ENCODE data around the gene MYRIP.
"Not testable (repeated sequence)": the region's sequence is repeated elsewhere in the genome, so short reads cannot be mapped to it uniquely, and the experiment has no call there.

Gene MYRIP

GRCh38 chr3:39808467-39809180, 785 bp upstream of the MYRIP start:
- no peak for DNase-seq

- no peak for DNase-seq
Measured at GRCh38 chr3:39809995-39810595, 686 bp downstream of the MYRIP start.

DNA sequence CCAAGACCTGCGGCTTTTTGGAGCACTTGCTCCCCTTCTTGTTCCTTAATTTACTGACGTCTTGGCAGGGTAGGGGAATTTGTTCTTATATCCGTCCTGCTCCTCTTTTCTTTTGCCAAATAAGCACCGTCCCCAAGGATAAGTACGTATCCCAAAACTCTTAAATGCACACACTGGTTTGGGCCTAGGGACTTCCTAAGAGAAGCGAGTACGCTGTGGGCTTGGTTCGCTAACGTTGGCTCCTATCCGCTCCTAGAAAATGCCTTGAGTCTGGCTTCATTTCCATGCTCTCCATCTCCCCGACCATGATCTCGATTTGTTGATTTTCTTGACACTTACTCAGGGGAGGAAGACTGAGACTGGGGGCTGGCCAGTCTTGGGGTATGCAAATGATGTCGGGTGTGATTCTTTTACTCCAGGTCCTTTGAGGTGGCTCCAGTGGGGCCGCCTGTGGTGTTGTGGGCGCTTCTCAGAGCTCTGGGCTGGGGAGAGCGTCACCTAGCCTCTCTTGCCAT, 1.3 kb downstream of the MYRIP start:
- no peak for DNase-seq

GRCh38 chr3:39811561-39811960, 2.2 kb downstream of the MYRIP start:
- DNase-seq: no peak

DNA sequence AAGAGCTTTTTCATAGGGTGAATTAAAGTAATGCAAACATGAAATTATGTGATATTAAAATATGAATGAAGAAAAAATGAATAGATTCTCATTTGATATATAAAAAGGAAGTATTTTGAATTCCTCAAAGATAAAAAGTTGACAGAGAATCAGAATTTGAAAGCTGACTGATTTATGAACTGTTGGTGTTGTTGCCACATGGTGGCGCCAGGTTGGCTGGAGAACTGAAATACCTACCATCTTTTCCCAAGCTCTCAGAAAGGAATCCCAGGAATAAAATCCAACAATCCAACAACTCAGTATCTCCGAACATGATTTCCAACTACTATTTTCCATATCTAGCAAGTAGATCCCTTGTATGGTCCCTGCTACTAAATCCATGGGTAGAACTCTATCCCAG, 3.1 kb downstream of the MYRIP start:
- DNase-seq: no peak

- DNase-seq: no peak
Measured at GRCh38 chr3:39814007-39814406, 4.6 kb downstream of the MYRIP start.

DNA sequence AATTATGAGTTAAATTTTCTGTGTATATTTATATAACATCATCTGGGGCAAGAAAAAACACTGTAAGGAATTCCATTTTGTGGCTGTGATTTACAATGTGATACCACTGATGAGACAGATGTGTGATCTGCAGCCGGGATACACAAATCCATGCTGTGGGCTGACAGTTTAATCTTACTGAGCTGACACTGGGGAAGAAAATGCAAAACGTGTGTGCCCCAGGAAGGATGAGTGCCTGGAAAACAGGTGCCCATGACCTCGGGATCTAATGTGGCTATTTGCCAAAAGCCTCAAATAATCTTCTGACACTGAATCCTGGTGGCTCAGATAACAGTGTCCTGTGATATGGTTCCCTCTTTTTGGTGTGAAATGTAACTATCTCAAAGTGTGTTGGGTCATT, 10.5 kb downstream of the MYRIP start:
- no peak for DNase-seq

DNA sequence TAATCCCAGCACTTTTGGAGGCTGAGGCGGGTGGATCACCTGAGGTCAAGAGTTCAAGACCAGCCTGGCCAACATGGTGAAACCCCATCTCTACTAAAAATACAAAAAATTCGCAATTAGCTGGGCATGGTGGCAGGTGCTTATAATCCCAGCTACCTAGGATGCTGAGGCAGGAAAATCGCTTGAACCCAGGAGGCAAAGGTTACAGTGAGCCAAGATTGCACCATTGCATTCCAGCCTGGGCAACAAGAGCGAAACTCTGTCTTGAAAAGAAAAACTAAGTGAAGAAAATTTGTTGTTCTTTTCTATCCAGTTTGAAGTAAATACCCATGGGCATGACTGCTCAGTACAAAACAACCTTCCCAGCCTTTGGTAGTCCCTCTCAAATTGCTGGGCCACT, 24.4 kb downstream of the MYRIP start:
- not testable (repeated sequence) for DNase-seq

DNA sequence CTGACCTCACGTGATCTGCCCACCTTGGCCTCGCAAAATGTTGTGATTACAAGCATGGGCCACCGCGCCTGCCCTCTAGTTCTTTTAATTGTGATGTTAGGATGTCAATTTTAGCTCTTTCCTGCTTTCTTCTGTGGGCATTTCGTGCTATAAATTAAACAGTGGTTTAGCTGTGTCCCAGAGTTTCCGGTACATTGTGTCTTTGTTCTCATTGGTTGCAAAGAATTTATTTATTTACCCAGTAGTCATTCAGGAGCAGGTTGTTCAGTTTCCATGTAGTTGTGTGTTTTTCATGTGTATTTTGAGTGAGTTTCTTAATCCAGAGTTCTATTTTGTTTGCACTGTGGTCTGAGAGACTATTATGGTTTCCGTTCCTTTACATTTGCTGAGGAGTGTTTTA, 30.1 kb downstream of the MYRIP start:
- no peak for DNase-seq

DNA sequence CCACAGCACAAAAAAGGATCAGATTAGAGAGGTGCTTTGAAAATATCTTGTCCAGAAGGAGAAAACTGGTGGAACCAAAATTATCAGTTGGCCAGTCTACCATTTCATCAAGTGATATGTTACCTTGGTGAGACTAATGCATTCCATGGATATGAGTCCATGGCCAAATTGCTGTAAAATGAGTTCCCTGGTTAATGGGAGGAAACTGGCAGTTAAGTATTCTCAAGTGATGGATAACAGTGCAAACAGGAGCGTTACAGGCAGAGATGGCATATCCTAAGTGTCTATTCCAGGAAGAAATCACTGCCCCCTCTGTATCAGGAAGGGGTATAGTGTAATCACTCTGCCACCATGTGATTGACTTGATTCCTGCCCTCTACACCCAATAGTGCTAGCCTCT, 34.0 kb downstream of the MYRIP start:
- DNase-seq: no peak

GRCh38 chr3:39848365-39848764, 39.0 kb downstream of the MYRIP start:
- no peak for DNase-seq

- DNase-seq: no peak
Measured at GRCh38 chr3:39849992-39850715, 40.7 kb downstream of the MYRIP start.

- no peak for DNase-seq
Measured at GRCh38 chr3:39850716-39851032, 41.3 kb downstream of the MYRIP start.

DNA sequence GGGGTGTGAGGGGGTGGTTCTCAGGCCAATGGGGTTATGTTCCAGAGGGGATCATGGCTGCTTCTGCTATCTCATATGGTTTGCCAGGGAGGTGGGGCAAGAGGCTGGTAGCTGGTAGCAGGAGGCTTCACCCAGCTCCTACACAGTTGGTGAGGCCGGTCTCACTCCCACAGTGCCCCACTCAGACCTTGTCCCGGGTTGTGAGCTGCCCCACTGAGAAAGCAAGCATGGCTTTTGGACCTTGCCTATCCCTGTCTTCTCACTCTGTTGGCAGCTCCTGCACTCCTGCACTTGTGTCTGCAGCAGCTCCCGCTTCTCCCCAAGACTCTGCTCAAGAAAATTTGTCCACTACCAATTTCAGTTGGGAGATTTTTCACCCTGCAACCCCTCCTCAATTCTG, 46.1 kb downstream of the MYRIP start:
- no peak for DNase-seq

DNA sequence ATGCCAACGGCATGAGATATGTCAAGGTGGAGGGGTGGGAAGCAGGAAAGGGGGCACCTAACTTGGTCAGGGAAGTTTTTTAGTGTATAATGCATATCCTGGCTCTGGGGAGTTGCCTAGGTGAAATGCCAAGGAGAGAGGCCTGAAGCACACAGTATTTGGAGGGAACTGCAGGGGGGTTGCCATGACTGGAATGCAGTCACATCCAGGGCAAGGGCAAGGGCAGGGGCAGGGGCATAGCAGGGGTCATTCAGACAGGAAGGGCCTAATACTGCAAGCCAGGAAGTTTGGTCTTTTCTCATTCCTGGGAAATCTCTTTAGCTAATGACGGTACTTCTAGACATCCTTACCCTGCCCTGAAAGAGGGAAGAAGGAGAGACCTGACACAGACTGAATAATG, 60.5 kb downstream of the MYRIP start:
- no peak for DNase-seq

- DNase-seq: no peak
Measured at GRCh38 chr3:39870706-39871105, 61.3 kb downstream of the MYRIP start.

GRCh38 chr3:39879581-39879980, 70.2 kb downstream of the MYRIP start:
- DNase-seq: no peak

DNA sequence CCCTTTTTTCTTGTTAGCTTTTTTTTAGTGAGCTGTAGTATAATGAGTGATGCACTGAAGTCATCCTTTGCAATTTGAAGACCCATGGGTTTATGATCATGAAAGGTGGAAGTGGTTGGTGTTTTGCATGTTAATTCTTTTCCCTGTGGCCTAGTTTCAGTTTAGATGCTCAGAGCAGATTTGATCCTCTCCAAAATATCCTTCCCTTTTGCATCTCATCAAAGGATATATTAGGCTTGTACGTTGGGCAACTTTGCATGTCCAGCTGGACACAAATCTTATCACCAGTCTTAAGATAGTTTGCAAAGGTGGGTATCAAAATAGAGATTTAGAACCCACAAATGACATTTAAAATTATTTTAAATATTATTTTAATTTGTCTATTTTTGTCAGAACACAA, 72.7 kb downstream of the MYRIP start:
- no peak for DNase-seq

- no peak for DNase-seq
Measured at GRCh38 chr3:39892068-39892467, 82.7 kb downstream of the MYRIP start.

DNA sequence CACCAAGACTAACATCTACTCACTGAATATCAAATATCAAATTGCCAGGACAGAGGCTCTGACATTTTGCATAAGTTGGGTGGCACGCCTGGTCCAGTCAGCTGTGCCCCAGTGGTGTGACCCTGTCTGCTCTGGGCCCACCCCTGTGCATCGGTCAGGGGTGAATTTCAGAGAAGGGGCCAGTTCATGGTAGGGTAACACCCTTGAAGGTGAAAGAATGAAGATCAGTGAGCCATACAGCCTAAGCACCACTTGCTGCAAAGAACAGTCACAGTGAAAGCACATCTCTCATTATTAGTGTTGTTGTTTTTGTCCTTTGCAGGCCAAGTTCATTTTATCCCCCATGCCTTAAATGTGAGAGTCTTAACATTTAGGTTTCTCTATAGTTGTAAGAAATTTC, 86.8 kb downstream of the MYRIP start:
- DNase-seq: no peak

DNA sequence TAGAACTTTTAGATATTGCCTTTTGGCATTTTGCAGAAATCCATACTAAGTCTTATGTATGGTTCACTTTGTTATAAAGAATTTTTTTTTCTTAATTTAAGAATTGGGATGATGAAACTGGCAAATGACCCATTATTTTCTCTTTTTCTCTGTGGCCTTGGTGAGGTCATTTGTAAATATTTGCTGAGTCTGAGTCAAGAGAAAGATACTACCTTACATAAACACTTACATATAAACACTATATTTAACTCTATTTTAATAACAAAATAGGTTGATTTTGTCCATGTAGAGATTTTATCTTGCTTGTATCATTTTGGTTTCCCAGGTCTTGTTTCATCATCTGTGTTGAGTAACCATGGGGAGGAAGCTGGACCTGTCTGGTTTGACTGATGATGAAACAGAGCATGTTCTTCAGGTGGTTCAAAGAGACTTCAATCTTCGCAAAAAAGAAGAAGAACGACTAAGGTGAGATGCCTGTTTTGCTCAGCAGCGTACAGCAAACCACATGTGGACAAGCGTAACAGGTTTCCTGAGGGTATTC, 91.1 kb downstream of the MYRIP start:
- no peak for DNase-seq

GRCh38 chr3:39903253-39903652, 93.8 kb downstream of the MYRIP start:
- DNase-seq: no peak

DNA sequence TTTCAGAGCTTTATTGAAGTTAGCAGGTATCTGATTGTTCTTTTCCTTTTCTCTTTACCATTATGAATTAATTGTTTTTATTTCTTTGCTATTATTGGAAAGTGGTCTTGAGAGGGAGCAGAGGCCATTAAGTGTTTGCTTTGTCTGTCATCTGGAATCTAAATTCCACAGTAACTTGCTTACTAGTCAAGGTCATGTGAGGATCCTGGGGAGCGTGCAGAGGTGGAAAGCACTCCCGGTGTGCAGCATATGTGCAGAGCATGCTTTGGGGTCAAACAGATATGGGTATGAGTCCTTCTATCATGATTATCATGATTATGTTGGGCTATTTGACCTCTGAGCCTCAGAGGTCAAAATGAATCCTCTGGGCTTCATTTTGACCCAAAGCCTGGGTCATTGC, 96.4 kb downstream of the MYRIP start:
- no peak for DNase-seq

- DNase-seq: no peak
Measured at GRCh38 chr3:39907981-39908380, 98.6 kb downstream of the MYRIP start.
